ENCODE measurements around the gene MIB2. TPM values are rescaled to one million over a fixed set of nuclear protein-coding genes. Genes with fewer than 3 reads are reported as not detected.

The MIB2 gene
- total RNA-seq, 4 donors from 2014 or later = 80.0 to 99.8 (median 96.6) TPM

- H3K36me3 ChIP-seq = peaks cover 0 to 5% (median 0%) of the 10 kb centered on the region in 3 donors
- intact Hi-C loops (cut with DNase I) = no loop called here
- H3K4me3 ChIP-seq = no peak overlapping the region
- H3K4me1 ChIP-seq = peaks cover 21 to 34% (median 22%) of the 10 kb centered on the region in 3 donors
- H3K27ac ChIP-seq = no peak overlapping the region
- no peaks in the 10 kb centered on the region for H3K27me3 ChIP-seq
- H3K9me3 ChIP-seq = no peaks in the 10 kb centered on the region
- TF ChIP-seq, protein P1, sequence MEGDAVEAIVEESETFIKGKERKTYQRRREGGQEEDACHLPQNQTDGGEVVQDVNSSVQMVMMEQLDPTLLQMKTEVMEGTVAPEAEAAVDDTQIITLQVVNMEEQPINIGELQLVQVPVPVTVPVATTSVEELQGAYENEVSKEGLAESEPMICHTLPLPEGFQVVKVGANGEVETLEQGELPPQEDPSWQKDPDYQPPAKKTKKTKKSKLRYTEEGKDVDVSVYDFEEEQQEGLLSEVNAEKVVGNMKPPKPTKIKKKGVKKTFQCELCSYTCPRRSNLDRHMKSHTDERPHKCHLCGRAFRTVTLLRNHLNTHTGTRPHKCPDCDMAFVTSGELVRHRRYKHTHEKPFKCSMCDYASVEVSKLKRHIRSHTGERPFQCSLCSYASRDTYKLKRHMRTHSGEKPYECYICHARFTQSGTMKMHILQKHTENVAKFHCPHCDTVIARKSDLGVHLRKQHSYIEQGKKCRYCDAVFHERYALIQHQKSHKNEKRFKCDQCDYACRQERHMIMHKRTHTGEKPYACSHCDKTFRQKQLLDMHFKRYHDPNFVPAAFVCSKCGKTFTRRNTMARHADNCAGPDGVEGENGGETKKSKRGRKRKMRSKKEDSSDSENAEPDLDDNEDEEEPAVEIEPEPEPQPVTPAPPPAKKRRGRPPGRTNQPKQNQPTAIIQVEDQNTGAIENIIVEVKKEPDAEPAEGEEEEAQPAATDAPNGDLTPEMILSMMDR (IDR thresholded peaks at IDR 0.05) = no peak
- no peak for TF ChIP-seq POLR2A (IDR thresholded peaks at IDR 0.05)
- no peak for DNase-seq
- 73 to 90% methylated on average over 3 of the region's 3 CpGs for WGBS, 2 donors
Observed at GRCh38 chr1:1612104-1612400, 3.2 kb upstream of the MIB2 start.

DNA sequence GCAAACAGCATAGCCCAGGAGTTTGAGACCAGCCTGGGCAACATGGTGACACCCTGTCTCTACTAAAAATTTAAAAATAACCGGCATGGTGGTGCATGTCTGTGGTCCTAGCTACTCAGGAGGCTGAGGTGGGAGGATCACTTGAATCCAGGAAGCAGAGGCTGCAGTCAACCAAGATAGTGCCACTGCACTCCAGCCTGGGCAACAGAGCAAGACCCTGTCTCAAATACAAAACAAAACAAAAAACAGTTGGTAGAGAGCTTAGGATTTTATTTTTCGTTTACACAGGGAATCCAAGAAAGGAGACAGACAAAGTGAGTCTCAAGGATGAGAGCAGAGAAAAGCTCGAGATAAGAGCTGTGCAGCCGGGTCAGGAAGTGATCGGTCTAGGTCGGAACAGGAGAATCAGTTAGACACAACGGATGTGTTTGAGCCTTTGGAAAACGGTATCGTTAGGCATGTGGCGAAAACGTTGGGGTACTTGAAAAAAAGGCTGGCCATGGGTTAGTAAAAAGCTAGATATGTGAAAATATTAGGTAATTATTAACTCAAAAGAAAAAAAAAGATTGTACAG is 1.7 kb upstream of the MIB2 start:
- Histone ChIP-seq H3K36me3 (peaks cover 0 to 20% (median 3%) of the 10 kb centered on the region in 3 donors), H3K27ac (no peak overlapping the region), H3K27me3 (no peaks in the 10 kb centered on the region), H3K9me3 (no peaks in the 10 kb centered on the region), H3K4me1 (peaks cover 24 to 49% (median 25%) of the 10 kb centered on the region in 3 donors), H3K4me3 (peak overlapping the region in 2 of 4 donors; percentile 91 to 92)
- 72 to 80% methylated on average over 11 of the region's 11 CpGs for WGBS, 2 donors
- no peak for DNase-seq
- no peak for TF ChIP-seq POLR2A (IDR thresholded peaks at IDR 0.05)
- TF ChIP-seq, protein P1 (IDR thresholded peaks at IDR 0.05) = no peak
- intact Hi-C loops (cut with DNase I) = no loop called here

DNA sequence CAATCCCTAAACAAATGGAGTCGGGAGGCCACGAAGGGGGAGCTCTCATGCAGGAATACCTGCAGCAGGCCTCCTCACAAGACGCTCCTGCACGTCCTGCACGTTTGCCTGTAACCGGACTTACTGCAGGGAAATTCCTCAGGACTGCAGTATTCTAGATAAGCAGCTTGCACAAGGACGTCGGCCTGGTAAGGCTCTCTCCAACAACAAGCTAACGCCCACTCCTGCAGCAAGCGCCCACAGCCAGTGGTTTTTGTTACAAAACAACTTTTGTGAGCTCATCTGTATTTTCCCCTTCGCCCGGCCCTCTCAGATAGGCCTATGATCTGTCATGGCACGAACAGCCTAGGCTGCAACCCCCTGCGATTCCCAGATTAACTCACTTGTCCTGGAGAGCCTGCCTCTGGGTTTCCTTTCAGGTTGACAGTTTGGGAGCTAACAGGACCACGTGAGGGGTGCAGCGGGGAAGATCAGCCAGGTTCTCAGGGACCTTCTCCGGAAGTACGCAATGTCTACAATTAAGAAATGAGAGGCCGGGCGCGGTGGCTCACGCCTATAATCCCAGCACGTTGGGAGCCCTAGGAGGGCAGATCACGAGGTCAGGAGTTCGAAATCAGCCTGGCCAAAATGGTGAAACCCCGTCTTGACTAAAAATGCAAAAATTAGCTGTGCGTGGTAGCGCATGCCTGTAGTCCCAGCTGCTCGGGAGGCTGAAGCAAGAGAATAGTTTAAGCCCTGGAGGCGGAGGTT is 921 bp upstream of the MIB2 start:
- intact Hi-C loops (cut with DNase I) = no loop called here
- no peak for DNase-seq
- H3K27ac ChIP-seq = peak overlapping the region; percentile 2 to 100 (median 99)
- no peaks in the 10 kb centered on the region for H3K27me3 ChIP-seq
- WGBS, 2 donors = 10 to 16% methylated on average over 13 to 26 of the region's 30 CpGs
- H3K36me3 ChIP-seq = peaks cover 0 to 28% (median 3%) of the 10 kb centered on the region in 3 donors
- H3K9me3 ChIP-seq = no peaks in the 10 kb centered on the region
- no peak for TF ChIP-seq POLR2A (IDR thresholded peaks at IDR 0.05)
- TF ChIP-seq, protein P1 (IDR thresholded peaks at IDR 0.05) = no peak
- H3K4me3 ChIP-seq = peak overlapping the region; percentile 90 to 100 (median 92)
- peaks cover 24 to 50% (median 25%) of the 10 kb centered on the region in 3 donors for H3K4me1 ChIP-seq

- peaks cover 0 to 33% (median 3%) of the 10 kb centered on the region in 3 donors for H3K36me3 ChIP-seq
- no peaks in the 10 kb centered on the region for H3K27me3 ChIP-seq
- TF ChIP-seq POLR2A (IDR thresholded peaks at IDR 0.05) = no peak
- TF ChIP-seq, protein P1 (IDR thresholded peaks at IDR 0.05) = no peak
- intact Hi-C loops (cut with DNase I) = no loop called here
- peaks cover 24 to 55% (median 25%) of the 10 kb centered on the region in 3 donors for H3K4me1 ChIP-seq
- H3K4me3 ChIP-seq = peak overlapping the region; percentile 90 to 100 (median 92)
- H3K27ac ChIP-seq = peak overlapping the region; percentile 99 to 100 (median 100)
- WGBS, 2 donors = 1% methylated on average over 22 to 23 of the region's 23 CpGs
- no peaks in the 10 kb centered on the region for H3K9me3 ChIP-seq
- DNase-seq = no peak
Observed at GRCh38 chr1:1614954-1615255, 395 bp upstream of the MIB2 start.

- Histone ChIP-seq H3K27me3 (no peaks in the 10 kb centered on the region), H3K27ac (peak overlapping the region; percentile 99 to 100 (median 100)), H3K4me1 (peaks cover 24 to 62% (median 25%) of the 10 kb centered on the region in 3 donors), H3K9me3 (no peaks in the 10 kb centered on the region), H3K4me3 (peak overlapping the region; percentile 90 to 100 (median 92)), H3K36me3 (peaks cover 0 to 36% (median 3%) of the 10 kb centered on the region in 3 donors)
- TF ChIP-seq, protein P1 (IDR thresholded peaks at IDR 0.05) = no peak
- DNase-seq = no peak
- 20% methylated on average over 10 of the region's 80 CpGs; no CpG with 5 or more reads in 1 of the 2 donors for WGBS, 2 donors
- intact Hi-C loops (cut with DNase I) = no loop called here
Observed at GRCh38 chr1:1616045-1616790, 918 bp downstream of the MIB2 start.

Data from esophagus squamous epithelium (tissue), 5 donors.